Measurements from ENCODE around the gene SBK2.
"Not testable (repeated sequence)": the region's sequence is repeated elsewhere in the genome, so short reads cannot be mapped to it uniquely, and the experiment has no call there.

The SBK2 gene

DNA sequence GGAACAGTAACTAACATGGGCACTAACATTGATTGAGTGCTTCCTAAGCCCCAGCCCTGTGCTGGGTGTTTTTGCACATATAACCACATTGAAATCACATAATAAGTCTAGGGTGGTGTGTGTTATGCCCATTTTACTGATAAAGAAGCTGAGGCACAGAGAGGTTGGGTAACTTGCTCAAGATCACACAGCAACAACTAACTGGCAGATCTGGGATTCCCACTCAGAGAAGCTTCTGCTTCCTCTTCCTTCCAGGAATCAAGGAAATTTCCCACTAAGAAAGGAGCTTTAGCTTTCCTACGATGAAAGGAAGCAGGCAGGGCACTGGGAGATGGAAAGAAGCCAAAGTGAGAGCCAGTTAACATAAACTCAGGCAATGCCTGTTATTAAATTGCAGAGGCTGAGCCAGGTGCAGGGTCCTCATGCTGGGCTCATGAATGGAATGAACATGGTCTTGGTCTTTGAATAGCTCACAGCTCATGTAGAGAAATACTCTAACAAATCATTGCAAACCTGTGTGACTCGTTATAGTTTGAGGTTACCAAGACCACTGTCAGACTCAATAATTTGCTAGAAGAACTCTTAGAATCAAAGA is 38.6 kb downstream of the SBK2 start:
- DNase-seq: no peak

DNA sequence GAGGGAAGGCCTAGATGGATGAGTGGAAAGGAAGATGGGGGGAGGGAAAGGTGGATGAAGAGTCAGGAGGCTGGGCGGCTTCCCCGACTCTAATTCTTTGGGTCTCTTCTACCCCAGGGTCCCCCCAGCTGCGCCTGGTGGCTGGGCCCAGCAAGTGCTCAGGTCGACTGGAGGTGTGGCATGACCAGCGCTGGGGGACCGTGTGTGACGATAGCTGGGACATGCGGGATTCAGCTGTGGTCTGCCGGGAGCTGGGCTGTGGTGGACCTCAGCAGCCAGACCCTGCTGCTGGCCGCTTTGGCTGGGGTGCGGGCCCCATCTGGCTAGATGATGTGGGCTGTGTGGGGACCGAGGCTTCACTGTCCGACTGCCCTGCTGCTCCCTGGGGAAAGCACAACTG is 39.2 kb downstream of the SBK2 start:
- DNase-seq: no peak

DNA sequence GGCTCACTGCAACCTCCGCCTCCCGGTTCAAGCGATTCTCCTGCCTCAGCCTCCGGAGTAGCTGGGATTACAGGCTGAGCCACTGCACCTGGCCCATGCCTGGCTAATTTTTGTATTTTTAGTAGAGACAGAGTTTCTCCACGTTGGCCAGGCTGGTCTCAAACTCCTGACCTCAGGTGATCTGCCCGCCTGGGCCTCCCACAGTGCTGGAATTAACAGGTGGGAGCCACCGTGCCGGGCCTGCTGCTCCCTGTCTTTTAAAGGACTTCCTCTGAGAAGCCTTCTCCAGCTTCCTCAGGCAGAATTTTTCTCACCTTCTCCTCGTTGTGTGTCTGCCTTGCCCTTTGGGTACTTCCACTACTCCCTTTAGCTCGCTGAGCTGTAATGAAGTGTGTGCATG is 40.1 kb downstream of the SBK2 start:
- DNase-seq: not testable (repeated sequence)

DNA sequence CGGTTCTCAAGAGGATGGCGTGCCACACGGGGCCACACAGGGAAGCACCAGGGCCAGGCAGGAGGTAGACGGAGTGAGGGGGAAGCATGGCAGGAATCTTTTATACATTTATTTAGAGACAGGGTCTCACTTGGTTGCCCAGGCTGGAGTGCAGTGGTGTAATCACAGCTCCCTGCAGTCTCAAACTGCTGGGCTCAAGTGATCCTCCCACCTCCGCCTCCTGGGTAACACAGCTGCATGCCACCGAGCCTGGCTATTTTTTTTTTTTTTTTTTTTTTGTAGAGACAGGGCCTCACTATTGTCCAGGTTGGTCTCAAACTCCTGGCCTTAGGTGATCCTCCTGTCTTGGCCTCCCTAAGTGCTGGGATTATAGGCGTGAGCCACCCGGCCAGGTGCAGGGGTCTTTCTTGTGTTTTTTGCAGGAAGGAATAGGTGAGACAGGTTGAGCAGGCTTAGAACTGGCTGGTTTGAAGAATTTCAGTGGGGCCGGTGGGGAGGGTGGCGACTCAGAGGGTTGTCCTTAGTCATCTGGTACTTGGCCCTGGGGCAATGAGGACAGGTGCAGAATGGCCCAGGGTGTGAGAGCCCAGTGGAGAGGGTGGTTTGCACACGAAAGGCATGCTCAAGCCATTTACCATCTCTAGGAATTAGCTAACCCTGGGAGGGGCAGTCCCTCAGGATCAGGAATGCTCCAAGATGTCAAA is 41.1 kb downstream of the SBK2 start:
- no peak for DNase-seq

DNA sequence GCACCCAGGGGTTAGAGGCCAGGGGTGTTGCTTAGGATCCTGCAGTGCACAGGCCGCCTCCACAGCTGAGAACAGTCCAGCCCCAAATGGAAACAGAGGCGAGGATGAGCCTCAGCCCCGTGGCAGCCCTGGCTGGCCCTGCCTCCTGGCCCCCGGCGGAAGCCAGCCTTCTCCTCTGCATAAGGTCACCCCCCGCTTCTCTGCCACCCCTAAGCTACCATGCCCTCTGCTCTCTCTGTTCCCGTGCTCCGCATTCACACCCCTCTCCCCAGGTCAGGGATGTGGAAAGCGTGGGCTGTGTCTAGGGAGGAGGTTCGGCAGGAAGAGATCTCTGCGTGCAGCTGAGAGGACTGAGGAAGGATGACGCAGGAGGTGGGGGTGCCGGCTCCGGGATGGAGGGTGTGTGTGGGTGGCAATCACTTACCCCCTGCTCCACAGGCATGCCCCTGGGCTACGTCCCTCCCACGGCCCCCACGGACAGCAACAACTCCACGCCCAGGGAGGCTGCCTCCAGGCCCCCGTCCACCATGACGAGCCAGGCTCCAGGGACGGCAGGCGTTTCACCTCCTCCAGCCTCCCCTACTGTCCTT is 42.7 kb downstream of the SBK2 start:
- DNase-seq: no peak

DNA sequence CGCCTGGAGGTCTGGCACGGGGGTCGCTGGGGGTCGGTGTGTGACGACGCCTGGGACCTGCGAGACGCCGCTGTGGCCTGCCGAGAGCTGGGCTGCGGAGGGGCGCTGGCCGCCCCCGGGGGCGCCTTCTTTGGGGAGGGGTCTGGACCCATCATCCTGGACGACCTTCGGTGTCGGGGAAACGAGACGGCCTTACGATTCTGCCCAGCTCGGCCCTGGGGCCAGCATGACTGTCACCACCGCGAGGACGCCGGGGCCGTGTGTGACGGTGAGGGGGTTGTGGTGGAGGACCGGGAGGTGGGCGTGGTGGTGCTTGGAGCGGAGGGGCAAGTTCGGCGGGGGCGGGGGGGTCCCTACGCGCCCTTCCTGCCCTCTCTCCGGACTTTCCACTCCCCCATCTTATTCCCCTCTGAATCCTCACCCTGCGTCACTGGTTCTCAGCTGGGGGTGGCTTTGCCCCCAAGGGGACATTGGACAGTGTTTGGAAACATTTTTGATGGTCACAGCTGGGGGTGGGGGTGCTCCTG is 43.2 kb downstream of the SBK2 start:
- no peak for DNase-seq

DNA sequence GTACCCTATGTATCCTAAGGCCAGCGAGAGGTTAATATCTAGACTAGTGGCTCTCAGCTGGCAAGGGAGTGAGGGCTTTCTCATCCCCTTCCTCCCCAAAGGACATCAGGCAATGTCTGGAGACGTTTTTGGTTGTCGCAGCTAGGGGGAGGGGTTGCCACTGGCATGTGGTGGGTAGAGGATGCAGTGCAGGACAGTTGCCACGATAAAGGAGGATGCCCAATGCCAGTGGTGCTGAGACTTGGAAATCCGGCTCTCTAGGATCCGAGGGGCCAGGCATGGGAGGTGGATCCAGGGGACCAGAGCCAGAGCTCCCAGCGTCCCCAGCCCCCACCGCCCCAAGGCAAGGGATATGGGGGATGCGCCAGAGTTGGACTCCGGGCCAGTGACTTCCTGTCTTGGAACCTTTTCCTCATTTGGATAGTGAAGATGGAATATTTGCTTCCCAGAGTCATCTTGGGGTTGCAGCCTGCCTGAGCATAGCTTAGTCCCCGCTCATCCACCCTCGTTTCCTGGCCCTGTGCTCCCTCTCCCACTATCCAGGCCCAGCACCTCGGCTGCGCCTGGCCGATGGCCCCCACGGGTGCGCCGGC is 43.8 kb downstream of the SBK2 start:
- no peak for DNase-seq

DNA sequence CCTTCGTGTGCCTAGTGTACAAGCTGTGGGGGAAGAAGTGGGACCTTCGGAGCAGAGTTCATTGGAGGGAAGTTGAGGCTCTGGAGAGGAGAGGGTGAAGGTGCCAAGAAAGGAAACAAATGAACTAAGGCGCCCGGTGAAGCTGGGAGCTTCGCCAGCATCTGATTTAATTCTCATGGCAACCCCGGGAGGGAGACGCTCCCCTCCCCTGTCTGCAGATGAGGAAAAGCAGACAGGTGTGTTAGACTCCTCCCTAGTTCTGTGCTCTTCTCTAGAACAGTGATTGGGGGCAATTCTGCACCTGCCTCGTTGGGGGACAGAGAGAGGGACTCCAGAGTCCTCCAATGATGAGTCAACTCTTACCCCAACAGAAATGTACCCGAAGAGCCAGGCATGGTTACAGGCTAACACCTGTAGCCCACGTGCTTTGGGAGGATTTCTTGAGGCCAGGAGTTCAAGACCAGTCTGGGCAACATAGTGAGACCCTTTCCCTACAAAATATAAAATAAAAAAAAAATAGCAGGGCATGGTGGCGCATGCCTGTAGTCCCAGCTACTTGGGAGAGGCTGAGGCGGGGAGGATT is 44.5 kb downstream of the SBK2 start:
- DNase-seq: no peak

DNA sequence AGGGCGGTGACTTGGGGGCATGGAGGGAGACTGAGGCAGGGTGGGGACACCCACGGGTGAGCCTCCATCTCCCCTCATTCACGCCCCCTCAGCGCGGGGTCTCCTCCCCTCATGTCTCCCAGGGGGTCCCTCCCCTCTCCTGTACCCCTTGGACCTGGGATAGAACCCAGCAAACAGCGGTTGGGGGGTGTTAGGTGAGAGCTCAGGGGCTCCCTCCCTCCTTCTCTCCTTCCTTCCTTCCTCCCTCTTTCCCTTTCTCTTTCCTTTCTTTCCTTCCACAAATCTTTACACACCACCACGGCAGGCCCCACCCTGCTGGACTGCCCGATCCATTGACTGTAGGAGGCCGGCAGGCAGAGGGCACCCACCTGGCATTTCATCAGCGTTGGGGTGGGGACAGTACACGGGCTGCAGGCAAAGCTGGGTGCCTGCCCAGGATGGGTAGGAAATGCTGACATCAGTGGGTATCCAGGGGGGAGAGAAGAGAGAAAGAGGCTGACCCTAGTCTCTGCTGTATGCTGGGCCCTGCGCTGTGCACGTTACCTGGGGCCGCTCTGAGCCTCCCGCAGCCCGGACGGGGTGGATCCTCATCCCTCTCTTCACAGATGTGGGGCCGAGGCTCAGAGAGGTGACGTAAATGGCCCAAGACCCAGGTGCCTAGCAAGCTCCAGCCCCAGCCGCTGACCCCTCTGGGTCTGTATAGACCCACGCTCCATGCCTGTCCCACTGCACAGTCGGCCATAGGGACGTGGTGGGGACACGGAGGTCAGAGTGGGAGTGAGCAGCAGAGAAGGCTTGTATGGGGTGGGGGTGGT is 45.2 kb downstream of the SBK2 start:
- DNase-seq: no peak

DNA sequence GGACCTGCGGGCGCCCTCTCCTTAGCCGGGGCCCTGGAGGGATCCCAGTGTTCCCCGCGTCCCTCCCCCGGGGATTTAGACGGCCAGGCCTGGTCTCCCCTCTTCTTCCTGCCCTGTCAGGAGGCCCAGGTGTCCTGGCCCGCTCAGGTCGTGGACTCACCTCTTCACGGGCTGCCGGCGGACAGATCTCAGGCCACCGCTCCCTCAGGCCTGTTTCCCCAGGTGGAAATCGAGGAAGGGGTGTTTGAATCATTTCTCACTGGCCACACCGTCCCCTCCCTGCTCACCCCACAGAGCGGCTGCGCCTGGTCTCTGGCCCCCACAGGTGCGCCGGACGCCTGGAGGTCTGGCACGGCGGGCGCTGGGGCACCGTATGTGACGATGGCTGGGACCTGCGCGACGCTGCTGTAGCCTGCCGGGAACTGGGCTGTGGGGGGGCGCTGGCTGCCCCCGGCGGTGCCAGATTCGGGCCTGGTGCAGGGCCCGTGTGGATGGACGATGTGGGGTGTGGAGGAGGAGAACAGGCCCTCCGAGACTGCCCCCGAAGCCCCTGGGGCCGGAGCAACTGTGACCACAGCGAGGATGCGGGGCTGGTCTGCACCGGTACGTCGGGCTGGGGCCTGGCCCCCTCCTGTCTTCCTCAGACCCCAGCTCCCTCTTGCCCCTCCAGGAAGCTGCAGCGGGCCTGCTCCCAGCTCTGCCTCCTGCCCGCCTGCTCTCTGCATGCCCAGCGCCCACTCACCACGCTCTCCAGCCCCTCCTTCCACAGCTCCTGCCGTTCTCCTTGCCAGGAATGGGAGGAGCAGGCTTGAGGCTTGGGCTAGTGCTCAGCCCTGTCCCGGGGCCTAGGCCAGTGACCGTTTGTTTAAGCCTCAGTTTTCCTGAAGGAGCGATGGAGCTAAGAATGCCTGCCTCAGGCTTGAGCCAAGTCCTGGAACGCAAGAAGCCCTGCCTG is 46.2 kb downstream of the SBK2 start:
- no peak for DNase-seq

DNA sequence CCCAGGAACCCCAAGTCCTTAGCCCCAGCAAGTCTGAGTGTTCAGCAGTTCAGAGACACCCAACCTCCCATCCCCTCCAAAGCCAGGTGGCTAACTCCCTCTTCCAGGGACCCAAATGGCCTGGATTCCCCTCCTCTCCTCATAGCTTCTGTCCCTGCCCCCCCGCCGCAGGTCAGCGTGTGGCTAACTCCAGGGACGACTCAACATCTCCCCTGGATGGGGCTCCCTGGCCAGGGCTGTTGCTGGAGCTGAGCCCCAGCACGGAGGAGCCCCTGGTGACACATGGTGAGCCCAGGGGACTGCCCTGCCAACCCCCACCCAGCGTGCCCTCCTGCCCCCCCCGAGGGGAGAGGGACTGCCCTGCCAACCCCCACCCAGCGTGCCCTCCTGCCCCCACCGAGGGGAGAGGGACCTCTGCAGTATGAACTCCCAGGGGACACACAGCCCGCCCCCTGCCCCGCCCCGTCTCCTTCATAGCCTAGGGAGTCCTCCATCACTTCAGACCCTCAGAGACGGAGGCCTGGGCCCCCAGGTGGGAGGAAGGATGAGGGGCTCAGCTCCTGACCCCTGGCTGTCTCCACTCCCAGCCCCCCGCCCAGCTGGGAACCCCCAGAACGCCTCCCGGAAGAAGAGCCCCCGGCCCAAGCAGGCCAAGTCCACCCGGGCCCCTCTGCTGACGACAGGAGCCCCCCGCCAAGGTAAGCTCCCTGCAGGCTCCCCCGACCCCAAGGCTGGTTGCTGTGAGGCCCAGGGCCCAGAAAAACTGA is 47.0 kb downstream of the SBK2 start:
- DNase-seq: no peak

DNA sequence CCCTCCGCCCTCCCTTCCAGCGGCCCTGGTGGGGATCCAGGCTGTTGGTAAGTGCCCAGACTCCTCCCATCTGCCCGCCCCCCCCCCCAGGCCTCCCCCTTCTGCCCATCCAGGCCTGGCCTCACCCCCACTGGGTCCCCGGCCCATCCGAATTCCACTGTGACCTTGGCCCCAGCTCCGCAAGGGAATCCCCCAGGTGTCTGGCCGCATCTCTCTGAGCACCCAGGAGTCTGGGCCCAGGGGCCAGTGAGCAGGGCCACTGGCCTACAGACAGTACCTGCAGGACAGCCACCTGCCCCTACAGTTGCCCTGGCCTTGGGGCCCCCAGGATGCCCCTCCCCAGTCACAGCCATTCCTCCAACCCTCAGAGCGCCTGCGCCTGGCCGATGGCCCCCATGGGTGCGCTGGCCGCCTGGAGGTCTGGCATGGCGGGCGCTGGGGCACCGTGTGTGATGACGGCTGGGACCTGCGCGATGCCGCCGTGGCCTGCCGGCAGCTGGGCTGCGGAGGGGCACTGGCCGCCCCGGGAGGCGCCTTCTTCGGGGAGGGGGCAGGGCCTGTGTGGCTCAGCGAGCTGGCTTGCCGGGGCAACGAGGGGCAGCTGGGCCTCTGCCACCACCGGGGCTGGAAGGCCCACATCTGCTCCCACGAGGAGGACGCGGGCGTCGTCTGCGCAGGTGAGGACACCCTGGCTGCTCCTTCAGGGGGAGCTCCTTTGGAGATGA is 47.8 kb downstream of the SBK2 start:
- DNase-seq: no peak

DNA sequence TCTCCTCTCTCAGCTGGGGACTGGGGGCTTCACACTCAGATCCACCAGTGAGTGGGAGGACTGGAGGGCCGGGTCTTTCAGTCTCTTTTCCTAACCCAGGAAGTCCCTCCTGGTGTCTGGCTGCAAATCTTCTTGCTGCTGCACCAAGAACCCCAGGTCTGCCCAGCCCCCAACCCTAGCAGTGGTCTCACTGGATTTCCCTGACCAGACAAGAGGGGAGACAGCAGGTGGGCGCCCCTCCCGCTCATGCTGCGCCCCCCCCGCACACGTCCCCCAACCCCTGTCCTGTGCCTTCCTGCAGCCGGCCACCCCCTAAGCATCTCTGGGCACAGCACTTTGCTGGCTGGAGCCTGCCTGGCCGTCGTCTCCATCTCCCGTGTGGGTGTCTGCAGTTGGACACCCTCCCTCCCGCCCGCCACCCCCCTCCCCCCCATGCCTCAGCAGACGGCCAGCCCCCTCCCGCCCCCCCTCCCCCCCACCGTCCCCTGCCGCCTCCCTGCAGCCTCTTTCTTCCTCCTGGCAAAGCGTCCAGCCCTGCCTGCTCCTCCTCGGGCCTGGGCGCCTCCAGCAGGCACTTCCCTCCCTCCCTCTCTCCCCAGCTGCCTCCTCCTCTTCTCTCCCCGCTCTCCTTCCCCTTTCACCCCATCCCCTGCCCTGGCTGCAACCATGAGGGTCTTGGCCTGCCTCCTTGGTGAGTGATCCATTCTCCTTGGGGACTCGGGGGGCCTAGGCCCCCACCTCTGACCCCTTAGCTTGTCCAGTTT is 48.8 kb downstream of the SBK2 start, which contains the start of gene SSC5D:
Gene SSC5D (plus strand): TSS at position 513 of the 764 bp plus-strand sequence. CDS start 154 bp downstream, at position 667.
- DNase-seq: no peak

DNA sequence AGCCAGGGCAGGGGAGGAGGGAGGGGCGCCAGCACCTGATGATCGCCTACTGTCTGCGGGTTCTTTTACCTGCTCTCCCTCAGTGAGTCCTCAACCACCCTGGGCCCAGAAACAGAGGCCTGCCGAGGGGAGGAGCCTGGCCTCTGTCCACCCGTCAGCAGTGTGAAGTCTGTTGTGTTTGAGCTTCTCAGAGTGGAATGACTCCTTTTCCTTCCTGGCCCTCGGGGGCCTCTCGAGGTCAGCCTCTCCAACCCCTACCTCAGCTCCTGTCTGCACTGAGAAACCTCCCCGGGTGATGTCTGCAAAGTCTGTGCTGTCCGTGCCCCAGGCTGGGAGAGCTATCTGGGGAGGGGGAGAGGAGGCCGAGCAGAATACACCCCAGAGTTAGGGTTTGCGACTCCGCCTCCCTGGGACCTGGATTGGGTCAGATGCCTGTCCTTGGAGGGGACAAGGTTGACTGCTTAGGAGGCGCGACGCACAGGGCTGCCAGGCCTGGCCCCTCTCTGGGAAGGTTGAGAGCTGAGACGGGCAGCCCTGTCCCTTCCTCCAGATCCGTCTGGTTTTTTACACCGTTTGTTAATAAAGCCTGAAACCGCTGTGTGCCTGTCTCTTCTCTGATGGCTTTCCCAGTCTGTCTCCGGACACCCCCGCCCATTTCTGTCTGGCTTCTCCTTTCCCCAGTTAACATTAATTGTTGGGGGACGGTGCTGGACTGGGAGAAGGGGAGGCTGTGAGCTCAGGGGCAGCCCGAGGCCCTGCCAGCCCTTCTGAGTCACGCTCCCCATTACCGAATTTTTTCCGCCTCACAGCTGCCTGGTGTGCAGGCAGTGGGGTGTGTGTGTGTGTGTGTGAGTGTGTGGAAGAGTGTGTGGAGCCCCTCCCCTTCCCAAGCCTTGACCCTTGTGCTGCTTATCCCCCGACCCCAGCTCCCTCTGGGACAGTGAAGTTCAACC is 49.7 kb downstream of the SBK2 start:
- peak; percentile 59 for DNase-seq

DNA sequence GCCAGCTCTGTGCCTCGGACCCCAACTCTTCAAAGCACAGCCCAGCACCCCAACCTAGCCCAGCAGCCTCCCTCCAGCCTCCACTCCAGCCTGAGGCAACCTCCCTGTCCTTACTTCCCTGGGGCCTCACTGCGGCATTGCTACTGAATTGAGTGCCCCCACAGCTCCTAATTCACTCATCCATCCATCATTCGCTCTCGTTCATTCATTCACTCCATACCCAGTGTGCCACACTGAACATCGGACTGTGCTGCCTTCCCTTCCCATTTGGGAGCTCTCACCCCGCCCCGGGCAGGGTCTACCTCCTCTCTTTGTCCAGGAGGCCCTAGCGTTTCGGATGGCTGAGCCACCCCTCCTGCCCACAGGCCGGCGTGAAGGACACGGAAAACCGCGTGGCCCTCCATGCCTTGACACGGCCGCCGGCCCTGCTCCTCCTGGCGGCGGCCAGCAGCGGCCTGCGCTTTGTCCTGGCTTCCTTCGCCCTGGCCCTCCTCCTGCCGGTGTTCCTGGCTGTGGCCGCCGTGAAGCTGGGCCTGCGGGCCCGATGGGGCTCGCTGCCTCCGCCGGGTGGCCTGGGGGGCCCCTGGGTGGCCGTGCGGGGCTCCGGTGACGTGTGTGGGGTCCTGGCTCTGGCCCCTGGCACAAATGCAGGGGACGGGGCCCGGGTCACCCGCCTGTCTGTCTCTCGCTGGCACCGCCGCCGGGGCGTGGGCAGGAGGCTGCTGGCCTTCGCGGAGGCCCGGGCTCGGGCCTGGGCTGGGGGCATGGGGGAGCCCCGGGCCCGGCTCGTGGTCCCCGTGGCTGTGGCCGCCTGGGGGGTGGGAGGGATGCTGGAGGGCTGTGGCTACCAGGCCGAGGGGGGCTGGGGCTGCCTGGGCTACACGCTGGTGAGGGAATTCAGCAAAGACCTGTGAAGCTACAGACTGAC is 50.6 kb downstream of the SBK2 start:
- no peak for DNase-seq

DNA sequence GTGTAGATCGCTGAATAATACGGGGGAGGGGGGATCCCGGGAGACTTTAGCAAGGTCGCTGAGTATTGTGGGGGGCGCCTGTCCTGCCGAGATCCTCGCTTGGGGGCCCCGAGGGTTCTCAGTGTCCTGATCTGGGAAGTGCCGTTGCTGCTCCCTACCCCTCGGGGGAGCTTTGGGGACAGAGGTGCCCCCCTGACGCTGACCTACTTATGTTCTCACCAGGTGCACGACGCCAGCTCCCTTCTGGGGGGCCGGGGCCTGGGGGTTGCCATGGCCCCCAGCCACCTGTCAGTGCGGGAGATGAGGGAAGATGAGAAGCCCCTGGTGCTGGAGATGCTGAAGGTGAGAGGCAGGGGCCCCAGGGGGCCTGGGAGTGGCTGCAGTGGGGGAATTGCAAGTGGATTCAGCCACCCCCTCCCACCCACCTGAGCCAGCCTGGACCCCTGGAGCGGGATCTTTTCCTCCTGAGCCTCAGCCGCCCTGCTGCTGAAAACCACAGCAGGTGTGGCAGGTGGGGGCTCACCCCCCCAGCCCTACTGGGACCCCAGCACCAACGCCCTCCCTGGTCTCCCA is 51.4 kb downstream of the SBK2 start:
- DNase-seq: no peak

Measured in T1000 (cell line).